IPS-18c (cell line): ENCODE results near the gene B3GNT8.

Experiments used
- H3K4me3 ChIP-seq: 2 replicates; pipeline ENCODE4 v1.7.0; 2013; ENCODE audit warnings: low read depth, mild to moderate bottlenecking, low read length, moderate library complexity; ENCODE audit not compliant: insufficient read depth
- H3K9me3 ChIP-seq: one replicate; pipeline ENCODE4 v1.6.1; 2013; ENCODE audit warnings: mild to moderate bottlenecking, low read length, moderate library complexity; ENCODE audit not compliant: control insufficient read depth, insufficient read depth

B3GNT8 gene

DNA sequence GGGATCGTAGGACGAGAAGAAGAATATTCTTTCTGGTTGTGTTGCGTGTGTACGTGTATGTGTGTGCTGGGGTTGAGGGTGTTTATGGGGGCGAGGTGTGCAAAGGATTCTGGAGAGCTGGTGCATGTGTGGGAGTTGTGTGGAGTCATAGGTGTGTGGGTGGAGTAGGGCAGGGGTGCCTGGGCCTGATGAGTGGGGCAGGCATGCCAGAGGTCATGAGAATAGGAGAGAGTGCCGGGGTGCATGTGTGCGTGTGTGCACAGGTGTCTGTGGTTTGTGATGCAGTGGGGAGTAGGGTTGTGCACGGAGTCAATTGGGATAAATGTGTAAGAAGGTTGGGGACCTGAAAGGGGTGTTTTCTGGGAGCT, 50.2 kb downstream of the B3GNT8 start:
- Histone ChIP-seq H3K9me3 (no peaks in the 10 kb centered on the region), H3K4me3 (peak overlapping the region; percentile 69)

DNA sequence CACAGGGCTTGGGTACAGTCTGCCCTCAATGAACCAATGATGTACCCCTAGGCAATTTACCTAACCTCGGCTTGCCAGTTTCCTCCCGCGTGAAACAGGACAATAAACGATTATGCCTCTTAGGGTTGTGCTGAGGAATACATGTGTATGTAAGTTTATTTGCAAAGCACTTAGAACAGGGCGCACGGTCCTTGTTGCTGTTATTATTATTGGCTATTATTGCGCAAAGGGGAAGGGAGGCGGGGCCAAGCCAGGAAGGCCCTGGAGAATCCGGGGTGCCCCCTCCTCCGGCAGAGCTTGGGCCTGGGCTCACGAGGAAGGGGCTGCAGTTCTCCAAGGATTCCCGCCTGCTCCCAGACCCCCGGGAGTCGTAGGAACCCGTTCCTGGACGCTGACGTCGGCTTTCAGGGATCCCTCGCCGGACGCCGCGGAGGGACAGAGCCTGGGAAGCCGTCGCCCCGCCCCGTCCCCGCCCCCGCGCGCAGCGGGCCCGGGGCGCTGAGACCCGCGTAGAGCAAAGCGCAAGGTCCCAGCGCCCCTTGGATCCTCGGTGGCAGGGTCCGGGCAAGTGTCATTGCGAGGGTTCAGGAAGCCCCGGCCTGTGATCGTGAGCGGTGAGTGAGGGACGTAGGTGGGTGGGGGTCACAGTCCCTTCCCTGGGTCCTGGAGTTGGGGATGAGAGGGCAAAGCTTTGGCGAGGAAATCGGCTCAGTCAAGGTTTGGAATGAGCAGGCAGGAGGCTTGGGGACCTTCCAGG, 50.8 kb downstream of the B3GNT8 start, which contains the start of gene TMEM91:
Gene TMEM91 (plus strand): TSS at position 293 of the 757 bp plus-strand sequence. CDS start 1,777 bp downstream, outside the sequence.
- no peaks in the 10 kb centered on the region for H3K9me3 ChIP-seq
- H3K4me3 ChIP-seq, result peak within 1 kb of the TSS; percentile 69
